OCI-LY3 (cell line): ENCODE data around the gene PCBD2.
"Not testable (repeated sequence)": the region's sequence is repeated elsewhere in the genome, so short reads cannot be mapped to it uniquely, and the experiment has no call there.

Source experiments
- EZH2phosphoT487 ChIP-seq: fragments of 200-600 bp; shearing (Covaris generic); IDR thresholded peaks from 2 replicates; pipeline ENCODE4 v1.6.1; 2018; ENCODE audit warnings: antibody characterized with exemption, mixed run types, low read depth
- TF ChIP-seq, protein P1 (sequence below): fragments of 200-600, 300-600 bp; sonication (generic); IDR thresholded peaks from 2 replicates; pipeline ENCODE4 v1.5.1; 2014; ENCODE audit warnings: antibody characterized with exemption, low read length, low read depth

DNA sequence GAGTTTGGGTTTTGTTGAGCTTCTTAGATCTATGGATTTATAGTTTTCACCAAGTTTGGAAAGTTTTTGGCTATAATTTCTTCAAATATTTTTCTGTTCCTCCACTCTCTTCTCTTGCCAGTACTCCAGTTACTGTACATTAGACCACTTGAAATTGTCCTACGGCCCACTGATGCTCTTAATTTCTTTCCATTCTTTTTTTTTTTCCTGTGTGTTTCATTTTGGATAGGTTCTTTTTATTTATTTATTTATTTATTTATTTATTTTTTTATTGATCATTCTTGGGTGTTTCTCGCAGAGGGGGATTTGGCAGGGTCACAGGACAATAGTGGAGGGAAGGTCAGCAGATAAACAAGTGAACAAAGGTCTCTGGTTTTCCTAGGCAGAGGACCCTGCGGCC is 24.0 kb upstream of the PCBD2 start:
- TF ChIP-seq, protein P1, sequence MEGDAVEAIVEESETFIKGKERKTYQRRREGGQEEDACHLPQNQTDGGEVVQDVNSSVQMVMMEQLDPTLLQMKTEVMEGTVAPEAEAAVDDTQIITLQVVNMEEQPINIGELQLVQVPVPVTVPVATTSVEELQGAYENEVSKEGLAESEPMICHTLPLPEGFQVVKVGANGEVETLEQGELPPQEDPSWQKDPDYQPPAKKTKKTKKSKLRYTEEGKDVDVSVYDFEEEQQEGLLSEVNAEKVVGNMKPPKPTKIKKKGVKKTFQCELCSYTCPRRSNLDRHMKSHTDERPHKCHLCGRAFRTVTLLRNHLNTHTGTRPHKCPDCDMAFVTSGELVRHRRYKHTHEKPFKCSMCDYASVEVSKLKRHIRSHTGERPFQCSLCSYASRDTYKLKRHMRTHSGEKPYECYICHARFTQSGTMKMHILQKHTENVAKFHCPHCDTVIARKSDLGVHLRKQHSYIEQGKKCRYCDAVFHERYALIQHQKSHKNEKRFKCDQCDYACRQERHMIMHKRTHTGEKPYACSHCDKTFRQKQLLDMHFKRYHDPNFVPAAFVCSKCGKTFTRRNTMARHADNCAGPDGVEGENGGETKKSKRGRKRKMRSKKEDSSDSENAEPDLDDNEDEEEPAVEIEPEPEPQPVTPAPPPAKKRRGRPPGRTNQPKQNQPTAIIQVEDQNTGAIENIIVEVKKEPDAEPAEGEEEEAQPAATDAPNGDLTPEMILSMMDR, result not testable (repeated sequence)
- not testable (repeated sequence) for TF ChIP-seq EZH2phosphoT487
